Psoas muscle (tissue), 8 donors: ENCODE results near the gene PDE6H. TPM values are rescaled to one million over a fixed set of nuclear protein-coding genes. Genes with fewer than 3 reads are reported as not detected.

ENCODE experiments used
- ATAC-seq, 4 donors: fragments of 200-7000 bp; cut with Tn5 transposase; one replicate each; pipeline ENCODE4 v1.9.1; 2020; ENCODE audit warnings: moderate library complexity in 3 of 4, mild to moderate bottlenecking in 2 of 4
- DNase-seq, 2 donors: peaks; one replicate each; pipeline ENCODE4 v3.0.0-alpha.2; 2020
- H3K27ac ChIP-seq: fragments of 200-600 bp; one replicate; pipeline ENCODE4 v1.8.0; 2022
- H3K27me3 ChIP-seq, 3 donors: fragments of 200-600 bp in 1 of 3; one replicate each; pipeline versions ENCODE4 v1.6.1 to v1.8.0; 2013 to 2022; ENCODE audit warnings: low read length in 2 of 3, mild to moderate bottlenecking in 2 of 3, moderate library complexity in 1 of 3; ENCODE audit not compliant: insufficient read depth in 3 of 3
- H3K36me3 ChIP-seq, 2 donors: fragments of 200-600 bp in 1 of 2; one replicate each; pipeline versions ENCODE4 v1.6.1 to v1.8.0; 2013 to 2022; ENCODE audit warnings: low read depth in 1 of 2, mild to moderate bottlenecking in 1 of 2, moderate library complexity in 1 of 2; ENCODE audit not compliant: insufficient read depth in 1 of 2
- H3K4me1 ChIP-seq: fragments of 200-600 bp; one replicate; pipeline ENCODE4 v1.8.0; 2022
- H3K4me3 ChIP-seq: fragments of 200-600 bp; one replicate; pipeline ENCODE4 v1.8.0; 2022; ENCODE audit warnings: mild to moderate bottlenecking
- H3K9me3 ChIP-seq: fragments of 200-600 bp; one replicate; pipeline ENCODE4 v1.8.0; 2022
- WGBS, 3 donors: extraction: QIAGEN DNeasy Blood & Tissue Kit; methylation state at CpG; one replicate each; pipeline versions ENCODE4 v1.1.6 to v1.1.7; 2013; 5-methylcytosine and 5-hydroxymethylcytosine counted together
- intact Hi-C, 2 donors: fragments of 100-400 bp; cut with DNase I; formaldehyde crosslinking; loops; one replicate each; pipeline versions ENCODE4 v1.11.0 to v1.14.2; 2022
- long read RNA-seq, 2 donors: library from polyadenylated mRNA; unstranded; transcript quantifications; one replicate each; pipeline ENCODE4 v2.0.0, GENCODE V29; 2021
- polyA plus RNA-seq, 3 donors: library from polyadenylated mRNA; stranded (reverse); fragments of 200-250 nt; gene quantifications; one replicate each; pipeline ENCODE4 v1.2.3, GENCODE V29; 2013
- total RNA-seq, 4 donors: library from RNA; stranded (reverse); fragmentation: NEBNext Ultra II Directional in 2 of 4; extraction: Animal tissue kit (Norgen Biotek cat#: 25700) in 2 of 4; gene quantifications; one replicate each; pipeline versions ENCODE4 v1.2.1 to v1.2.4, GENCODE V29; 2021 to 2023
- TF ChIP-seq, protein P1 (sequence below): fragments of 200-600 bp; IDR thresholded peaks from one replicate; pipeline ENCODE4 v1.8.0; 2022; ENCODE audit warnings: antibody characterized with exemption
- donor health status: healthy with polysubstance abuse.
- donor health status: DM: no; HTN: no; CAD: no; lungs with moderate emphysema.
- donor health status: Bipolar disorder and iron deficiency.
- donor health status: healthy.
- donor health status: DM: yes; HTN: yes; CAD: no.
- donor health status: DM: no; HTN: no; CAD: no.
- donor health status: DM: no; HTN: no; CAD: no.
- donor health status: DM: yes; HTN: yes; CAD: no.

The PDE6H gene
- not detected for total RNA-seq
- polyA plus RNA-seq = not detected
- long read RNA-seq, donor 1 = 0 reads
- long read RNA-seq, donor 2 = 0 reads

DNA sequence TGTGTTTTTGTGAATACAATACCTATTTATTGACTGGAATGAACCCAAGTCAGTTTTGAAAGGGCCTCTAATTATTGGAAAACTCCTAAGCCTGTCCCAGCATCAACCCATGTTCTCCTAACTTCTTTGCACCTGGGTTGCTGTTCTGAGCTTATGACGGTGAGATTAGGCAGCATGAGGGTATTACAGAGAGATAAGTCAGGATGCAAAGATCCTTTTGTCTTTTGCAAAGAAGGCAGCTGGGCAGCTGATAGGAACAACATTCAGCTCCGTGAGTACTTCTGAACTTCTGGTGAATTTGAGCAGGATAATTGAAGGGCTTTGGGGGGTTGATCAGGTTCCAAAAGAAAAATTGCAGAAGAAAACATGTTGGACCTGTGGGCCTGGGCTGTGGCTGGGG is at the start of gene PDE6H:
PDE6H (plus strand) TSS at position 227 of the 400 bp plus-strand sequence. CDS start 4,971 bp downstream, outside the sequence.
- Histone ChIP-seq H3K4me3 (no peak within 1 kb of the TSS), H3K4me1 (no peaks in the 10 kb centered on the region), H3K9me3 (no peaks in the 10 kb centered on the region), H3K27ac (no peak within 1 kb of the TSS), H3K36me3 (no peaks in the 10 kb centered on the region), H3K27me3 (no peaks in the 10 kb centered on the region)
- TF ChIP-seq, protein P1, sequence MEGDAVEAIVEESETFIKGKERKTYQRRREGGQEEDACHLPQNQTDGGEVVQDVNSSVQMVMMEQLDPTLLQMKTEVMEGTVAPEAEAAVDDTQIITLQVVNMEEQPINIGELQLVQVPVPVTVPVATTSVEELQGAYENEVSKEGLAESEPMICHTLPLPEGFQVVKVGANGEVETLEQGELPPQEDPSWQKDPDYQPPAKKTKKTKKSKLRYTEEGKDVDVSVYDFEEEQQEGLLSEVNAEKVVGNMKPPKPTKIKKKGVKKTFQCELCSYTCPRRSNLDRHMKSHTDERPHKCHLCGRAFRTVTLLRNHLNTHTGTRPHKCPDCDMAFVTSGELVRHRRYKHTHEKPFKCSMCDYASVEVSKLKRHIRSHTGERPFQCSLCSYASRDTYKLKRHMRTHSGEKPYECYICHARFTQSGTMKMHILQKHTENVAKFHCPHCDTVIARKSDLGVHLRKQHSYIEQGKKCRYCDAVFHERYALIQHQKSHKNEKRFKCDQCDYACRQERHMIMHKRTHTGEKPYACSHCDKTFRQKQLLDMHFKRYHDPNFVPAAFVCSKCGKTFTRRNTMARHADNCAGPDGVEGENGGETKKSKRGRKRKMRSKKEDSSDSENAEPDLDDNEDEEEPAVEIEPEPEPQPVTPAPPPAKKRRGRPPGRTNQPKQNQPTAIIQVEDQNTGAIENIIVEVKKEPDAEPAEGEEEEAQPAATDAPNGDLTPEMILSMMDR = no peak
- DNase-seq = no peak
- intact Hi-C loops = no loop called here
- no peak for ATAC-seq
- WGBS, 3 donors = 52 to 67% (median 66%) methylated on average over 2 of the region's 2 CpGs

DNA sequence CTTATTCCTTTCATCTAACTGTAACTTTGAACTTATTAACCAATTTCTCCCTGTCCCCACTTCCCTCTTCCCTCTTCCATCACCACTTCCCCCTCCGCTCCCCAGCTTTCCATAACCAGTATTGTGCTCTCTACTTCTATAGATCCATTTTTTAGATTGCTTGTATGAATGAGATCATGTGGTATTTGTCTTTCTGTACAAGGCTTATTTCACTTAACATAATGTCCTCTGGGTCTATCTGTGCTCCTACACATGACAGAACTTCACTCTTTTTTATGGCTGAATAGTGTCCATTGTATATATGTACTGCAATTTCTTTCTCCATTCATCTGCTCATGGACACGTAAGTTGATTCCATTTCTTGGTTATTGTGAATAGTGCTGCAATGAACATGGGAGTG is 48.9 kb upstream of the PDE6H start:
- TF ChIP-seq, protein P1 = no peak
- no peak for DNase-seq
- Histone ChIP-seq H3K4me3 (no peak overlapping the region), H3K4me1 (no peaks in the 10 kb centered on the region), H3K27me3 (no peaks in the 10 kb centered on the region), H3K9me3 (no peaks in the 10 kb centered on the region), H3K27ac (no peak overlapping the region), H3K36me3 (no peaks in the 10 kb centered on the region)
- no peak for ATAC-seq
- 91 to 95% (median 92%) methylated on average over 2 of the region's 2 CpGs for WGBS, 3 donors
- intact Hi-C loops = loop anchor here in 1 of 2 donors (10.0 kb wide), 1 partner anchor 859 kb away; no protein-coding TSS in a partner anchor

DNA sequence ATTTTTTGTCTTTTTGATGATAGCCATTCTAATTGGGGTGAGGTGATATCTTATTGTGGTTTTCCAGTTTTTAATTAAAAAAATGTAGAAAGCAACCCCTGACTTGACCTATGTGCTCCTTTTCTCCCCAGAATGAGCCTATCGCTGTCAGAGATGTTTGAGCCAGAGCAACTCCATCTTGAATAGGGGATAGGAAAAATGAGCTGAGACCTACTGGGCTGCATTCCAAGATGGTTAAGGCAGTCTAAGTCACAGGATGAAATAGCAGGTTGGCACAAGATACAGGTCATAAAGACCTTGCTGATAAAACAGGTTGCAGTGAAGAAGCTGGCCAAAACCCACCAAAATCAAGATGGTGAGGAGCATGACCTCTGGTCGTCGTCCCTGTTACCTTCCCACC is 48.3 kb upstream of the PDE6H start:
- no peak overlapping the region for H3K27ac ChIP-seq
- no peaks in the 10 kb centered on the region for H3K36me3 ChIP-seq
- DNase-seq (no peak), ATAC-seq (no peak)
- TF ChIP-seq, protein P1 = no peak
- H3K27me3 ChIP-seq = no peaks in the 10 kb centered on the region
- no peak overlapping the region for H3K4me3 ChIP-seq
- H3K9me3 ChIP-seq = no peaks in the 10 kb centered on the region
- no peaks in the 10 kb centered on the region for H3K4me1 ChIP-seq
- intact Hi-C loops = loop anchor here in 1 of 2 donors (10.0 kb wide), 1 partner anchor 860 kb away; no protein-coding TSS in a partner anchor
- 91 to 98% (median 94%) methylated on average over 3 of the region's 3 CpGs for WGBS, 3 donors

DNA sequence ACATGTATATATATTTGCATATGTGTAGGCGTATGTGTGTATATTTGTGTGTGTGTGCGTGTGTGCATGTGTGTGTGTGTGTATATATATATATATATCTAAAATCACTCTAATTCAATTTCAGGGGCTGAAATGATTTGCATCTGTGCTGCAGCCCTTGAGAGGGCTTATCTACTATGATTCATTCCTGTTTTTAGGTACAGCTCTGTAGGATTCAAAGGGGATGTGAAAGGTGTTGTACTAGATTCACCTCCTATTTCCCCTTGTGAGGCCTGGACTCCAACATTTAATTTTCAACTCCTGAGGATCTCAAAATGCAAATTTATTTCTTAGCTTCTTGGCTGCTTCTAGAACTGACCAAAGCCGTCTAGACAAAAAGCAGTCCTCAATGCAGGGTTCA is 45.6 kb upstream of the PDE6H start:
- Histone ChIP-seq H3K27ac (no peak overlapping the region), H3K4me1 (no peaks in the 10 kb centered on the region), H3K27me3 (no peaks in the 10 kb centered on the region), H3K4me3 (no peak overlapping the region), H3K36me3 (no peaks in the 10 kb centered on the region), H3K9me3 (no peaks in the 10 kb centered on the region)
- DNase-seq (no peak), ATAC-seq (no peak)
- TF ChIP-seq, protein P1 = no peak
- 88 to 90% (median 88%) methylated on average over 3 of the region's 3 CpGs for WGBS, 3 donors
- intact Hi-C loops = loop anchor here in 1 of 2 donors (10.0 kb wide), 1 partner anchor 862 kb away; no protein-coding TSS in a partner anchor

DNA sequence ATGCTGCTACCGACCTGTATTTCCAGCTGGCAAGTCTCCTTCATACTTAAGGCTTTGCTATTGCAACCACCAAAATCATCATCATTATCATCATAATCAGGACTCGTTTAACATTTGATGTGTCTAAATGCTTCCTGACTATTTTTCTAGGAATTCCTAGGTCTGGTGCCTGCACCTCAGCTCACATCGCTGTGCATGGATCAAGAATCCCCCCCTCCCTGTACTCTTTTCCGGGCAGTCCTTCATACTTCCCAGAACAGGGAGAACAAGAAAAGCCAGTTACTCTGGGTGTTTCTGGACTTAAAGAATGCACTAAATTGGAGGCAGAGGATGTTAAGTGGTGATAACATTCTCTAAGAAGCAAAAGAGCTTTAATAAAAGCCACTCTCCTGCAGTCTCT is 43.9 kb upstream of the PDE6H start:
- no peak for ATAC-seq

More for the DNA sequence above, 43.9 kb upstream of the PDE6H start:
- intact Hi-C loops = loop anchor here in 1 of 2 donors (10.0 kb wide), 1 partner anchor 864 kb away; no protein-coding TSS in a partner anchor
- no peaks in the 10 kb centered on the region for H3K9me3 ChIP-seq
- H3K36me3 ChIP-seq = no peaks in the 10 kb centered on the region
- H3K4me3 ChIP-seq = no peak overlapping the region
- H3K4me1 ChIP-seq = no peaks in the 10 kb centered on the region
- no peak for DNase-seq
- TF ChIP-seq, protein P1 = no peak
- no peak overlapping the region for H3K27ac ChIP-seq
- no peaks in the 10 kb centered on the region for H3K27me3 ChIP-seq
- 19 to 27% (median 24%) methylated on average over 4 of the region's 4 CpGs for WGBS, 3 donors
